Esophagus squamous epithelium (tissue), 4 donors: ENCODE measurements around the gene COL4A2.

Experiments
- CTCF ChIP-seq, 6 experiments: fragments of 450-650 bp in 4 of 6; fragments of 200-600 bp in 2 of 6; sonication (generic) in 2 of 6; IDR thresholded peaks; one replicate each; pipeline ENCODE4 v1.5.1; 2016 to 2019; ENCODE audit warnings: antibody characterized with exemption in 6 of 6, mild to moderate bottlenecking in 4 of 6, moderate library complexity in 4 of 6
- POLR2A ChIP-seq, 4 donors: fragments of 450-650 bp; IDR thresholded peaks; one replicate each; pipeline ENCODE4 v1.6.1; 2017; ENCODE audit warnings: antibody characterized with exemption in 4 of 4, mild to moderate bottlenecking in 4 of 4, moderate library complexity in 3 of 4

DNA sequence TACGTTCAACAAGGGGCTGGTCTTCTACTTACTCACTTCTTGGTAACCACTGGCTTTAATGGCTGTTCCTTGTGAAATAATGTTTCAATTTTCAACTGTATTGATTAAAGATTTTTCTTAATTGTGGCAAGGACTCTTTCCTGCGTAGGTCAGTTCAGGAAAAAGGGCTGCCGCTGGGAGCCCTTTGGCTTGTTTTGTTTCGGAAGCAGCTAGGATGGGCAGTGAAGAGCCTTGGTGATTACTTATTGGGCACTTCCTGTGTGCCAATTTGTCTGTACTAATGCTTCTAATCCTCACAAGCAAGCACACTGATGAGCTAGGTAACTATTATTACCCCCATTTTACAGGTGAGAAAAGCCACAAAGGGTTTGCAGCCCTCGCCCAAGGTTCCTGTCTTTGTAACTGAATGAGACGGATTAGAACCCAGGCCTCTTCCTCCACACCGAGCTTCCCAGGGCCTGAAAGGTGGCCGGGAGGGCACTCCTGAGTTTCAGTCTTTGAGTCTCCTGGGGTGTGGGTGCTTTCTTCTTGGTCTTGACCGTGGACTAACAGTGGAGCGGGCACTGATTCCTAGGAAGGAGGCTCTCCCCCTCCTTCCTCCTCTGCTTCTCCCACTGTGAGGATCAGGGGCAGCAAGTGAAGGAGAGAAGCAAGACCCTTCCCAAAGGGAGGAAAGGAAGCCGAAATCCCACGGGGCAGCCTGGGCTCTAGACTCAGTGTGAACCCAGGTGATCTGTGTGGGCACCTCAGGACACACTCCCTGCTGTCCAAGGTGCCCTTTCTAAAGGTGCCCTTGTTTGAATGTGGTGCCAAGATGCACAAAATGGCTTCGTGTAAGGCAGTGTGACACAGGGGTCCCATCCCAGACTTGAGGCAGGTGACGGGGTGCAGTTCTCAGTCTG, 3.7 kb downstream of the COL4A2 start:
- no peak for TF ChIP-seq CTCF (IDR thresholded peaks at IDR 0.05)
- no peak for TF ChIP-seq POLR2A (IDR thresholded peaks at IDR 0.05)
